GM11168 (cell line): ENCODE data around the gene FARP1.
"Not testable (repeated sequence)": the region's sequence is repeated elsewhere in the genome, so short reads cannot be mapped to it uniquely, and the experiment has no call there.

Source experiments
- in situ Hi-C: fragments of 300-500 bp; cut with MboI; formaldehyde crosslinking; loops from one replicate; pipeline ENCODE4 v1.12.0; 2022; ENCODE audit warnings: low sequenced_read_pairs; ENCODE audit not compliant: unreplicated experiment

FARP1 gene

DNA sequence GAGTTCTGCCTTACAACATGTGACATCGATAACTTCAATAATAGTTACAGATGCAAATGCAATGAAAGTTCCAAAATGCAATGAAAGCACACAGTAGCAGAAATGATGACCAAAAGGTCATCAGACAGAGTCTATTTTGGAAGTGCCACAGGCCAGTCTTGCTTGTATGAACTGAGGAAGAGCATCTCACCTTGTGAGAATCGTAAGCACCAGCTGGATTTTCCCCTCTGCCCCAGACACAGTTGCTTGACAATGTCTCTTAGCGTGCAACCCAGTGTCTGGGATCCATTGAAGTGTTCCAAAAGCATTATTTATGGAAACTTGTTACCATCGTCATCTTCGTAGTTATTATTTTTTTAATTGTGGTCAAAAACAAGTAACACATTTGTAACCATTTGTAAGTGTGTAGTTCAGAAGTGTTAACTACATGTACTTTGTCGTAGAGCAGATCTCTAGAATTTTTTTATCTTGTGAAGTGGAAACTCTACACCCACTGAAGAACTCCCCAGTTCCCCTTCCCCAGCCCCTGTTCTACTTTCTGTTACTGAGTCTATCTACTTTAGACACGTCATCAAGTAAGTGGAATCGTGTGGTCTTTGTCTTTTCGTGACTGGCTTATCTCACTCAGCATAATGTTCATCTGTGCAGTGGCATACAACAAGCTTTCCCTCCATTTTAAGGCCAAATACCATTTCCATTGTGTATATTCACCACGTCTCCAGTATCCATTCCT lies 204.2 kb downstream of the FARP1 start:
- in situ Hi-C loops: no loop called here

- in situ Hi-C loops: no loop called here
These were observed 204.9 kb downstream of the FARP1 start for GRCh38 chr13:98347756-98348155.

GRCh38 chr13:98348466-98349200 lies 205.7 kb downstream of the FARP1 start:
- in situ Hi-C loops: no loop called here

DNA sequence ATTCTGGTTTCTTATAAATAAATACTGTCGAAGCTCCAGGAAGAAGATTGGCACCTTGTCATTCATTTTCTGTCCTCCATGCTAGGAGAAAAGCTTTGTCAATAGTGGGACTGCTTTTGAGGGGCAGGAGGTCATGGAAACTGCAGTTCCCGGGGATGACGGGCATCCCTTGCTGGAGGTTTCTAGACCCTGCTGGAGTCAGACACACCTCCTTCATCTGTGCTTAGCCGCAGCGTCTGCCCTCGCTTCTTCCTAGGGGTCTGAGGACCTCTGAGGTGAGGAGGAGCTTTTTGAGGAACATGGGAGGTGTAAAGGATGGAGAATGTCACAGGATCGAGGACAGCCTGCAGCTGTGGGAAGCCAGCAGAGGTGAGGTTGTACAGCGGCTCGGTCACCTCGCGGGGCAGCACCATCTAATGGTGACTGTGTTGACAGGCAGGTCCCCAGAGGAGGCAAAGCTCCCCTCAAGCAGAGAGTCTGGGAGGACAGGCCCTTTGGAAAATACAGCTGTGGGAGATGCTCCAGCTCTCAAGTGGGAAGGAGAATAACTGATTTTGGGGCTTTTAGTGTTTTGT lies 206.9 kb downstream of the FARP1 start:
- in situ Hi-C loops: no loop called here

- in situ Hi-C loops: no loop called here
These were observed 207.9 kb downstream of the FARP1 start for GRCh38 chr13:98350746-98351330.

GRCh38 chr13:98351636-98352035 lies 208.7 kb downstream of the FARP1 start:
- in situ Hi-C loops: no loop called here

GRCh38 chr13:98352226-98352625 lies 209.3 kb downstream of the FARP1 start:
- in situ Hi-C loops: no loop called here

DNA sequence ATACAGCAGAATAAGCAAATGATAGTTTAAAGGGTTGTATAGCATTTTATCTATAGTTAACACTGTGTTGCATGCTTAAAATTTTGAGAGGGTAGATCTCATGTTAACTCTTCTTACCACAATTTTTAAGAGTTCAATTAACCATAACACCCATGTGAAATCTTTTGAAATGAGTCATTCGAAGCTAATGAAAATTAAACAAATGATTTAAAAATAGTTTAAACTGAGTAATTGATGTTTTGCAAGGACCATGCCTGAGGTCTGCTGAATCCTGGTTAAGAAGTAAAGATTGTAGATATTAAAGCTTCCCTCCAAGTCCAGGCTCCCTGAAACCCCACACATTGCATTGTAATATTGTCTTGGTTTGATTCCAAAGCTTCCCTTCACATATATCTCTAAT lies 210.9 kb downstream of the FARP1 start:
- in situ Hi-C loops: no loop called here

DNA sequence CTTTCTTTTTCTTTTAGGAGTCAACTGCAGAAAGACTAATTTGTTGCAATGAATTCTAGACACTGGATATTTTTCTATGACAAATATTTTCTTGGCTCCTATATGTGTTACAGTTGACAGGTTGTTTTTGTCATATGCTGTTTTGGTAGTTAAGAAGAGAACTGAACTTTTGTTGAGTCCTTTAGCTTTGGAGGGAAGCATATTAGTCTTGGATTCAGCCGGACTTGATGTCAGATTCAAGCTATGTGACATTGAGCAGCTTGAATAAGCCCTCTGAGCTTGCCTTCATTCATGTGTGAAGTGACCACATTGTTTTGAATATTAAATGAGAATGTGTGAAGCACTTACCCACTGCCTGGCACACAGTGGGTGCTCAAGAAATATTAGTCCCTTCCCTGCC lies 216.0 kb downstream of the FARP1 start:
- in situ Hi-C loops: no loop called here

GRCh38 chr13:98360545-98360944 lies 217.7 kb downstream of the FARP1 start:
- in situ Hi-C loops: no loop called here

DNA sequence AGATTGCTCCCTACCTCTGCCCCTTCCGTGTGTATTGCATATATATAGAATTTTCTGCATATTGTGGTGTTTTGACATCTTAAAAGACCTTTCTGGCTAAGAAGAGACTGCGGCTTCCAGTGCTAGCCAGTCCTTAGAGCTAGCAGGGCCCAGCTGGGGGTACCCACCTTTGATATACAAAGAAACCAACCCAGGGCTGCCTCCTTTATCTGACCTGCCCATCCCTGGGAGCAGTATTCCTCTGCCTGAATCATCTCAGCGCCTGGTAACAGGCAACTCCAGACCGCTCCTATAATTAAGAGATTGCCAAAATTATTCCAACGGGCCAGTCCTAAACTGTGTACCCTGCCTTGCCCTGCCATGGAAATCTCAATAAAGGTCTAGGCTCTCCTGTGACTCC lies 220.4 kb downstream of the FARP1 start:
- in situ Hi-C loops: no loop called here

GRCh38 chr13:98364179-98364578 lies 221.3 kb downstream of the FARP1 start:
- in situ Hi-C loops: no loop called here

GRCh38 chr13:98364647-98365046 lies 221.8 kb downstream of the FARP1 start:
- in situ Hi-C loops: no loop called here

DNA sequence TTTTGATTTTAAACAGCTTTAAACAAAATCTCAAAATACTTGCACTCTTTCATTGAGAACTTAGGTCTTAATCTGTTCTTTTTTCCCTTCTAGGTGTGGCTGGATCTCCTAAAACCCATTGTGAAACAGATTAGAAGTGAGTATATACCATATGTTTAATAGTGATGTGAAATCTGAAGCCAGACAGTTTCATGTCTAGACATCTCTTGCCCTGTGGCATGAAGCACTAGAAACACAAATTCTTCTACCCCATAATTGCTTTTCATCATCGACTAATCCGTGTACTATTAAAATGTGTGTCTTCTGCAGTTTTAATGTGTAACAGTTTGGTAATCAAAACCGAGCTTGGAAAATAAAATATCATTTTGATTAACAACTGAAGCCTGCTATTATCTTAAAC lies 222.4 kb downstream of the FARP1 start:
- in situ Hi-C loops: no loop called here

DNA sequence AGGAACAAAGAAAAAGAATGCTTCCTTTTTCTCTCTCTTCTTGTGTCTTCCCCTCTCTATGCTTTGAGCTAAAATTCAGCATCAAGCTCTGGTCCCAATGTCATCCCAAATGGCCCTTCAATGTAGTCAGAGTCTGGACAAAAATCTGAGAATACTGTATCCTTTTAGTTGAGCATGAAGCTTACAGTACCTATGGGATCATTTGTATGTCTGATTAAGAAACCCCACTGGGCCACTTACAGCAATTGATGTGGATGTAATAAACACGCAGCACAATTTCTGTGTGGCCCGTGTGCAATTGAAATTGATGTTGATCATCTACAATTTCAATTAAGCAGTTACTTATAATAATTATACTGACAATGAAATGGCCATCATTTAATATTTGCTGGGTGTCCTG lies 223.1 kb downstream of the FARP1 start:
- in situ Hi-C loops: no loop called here

DNA sequence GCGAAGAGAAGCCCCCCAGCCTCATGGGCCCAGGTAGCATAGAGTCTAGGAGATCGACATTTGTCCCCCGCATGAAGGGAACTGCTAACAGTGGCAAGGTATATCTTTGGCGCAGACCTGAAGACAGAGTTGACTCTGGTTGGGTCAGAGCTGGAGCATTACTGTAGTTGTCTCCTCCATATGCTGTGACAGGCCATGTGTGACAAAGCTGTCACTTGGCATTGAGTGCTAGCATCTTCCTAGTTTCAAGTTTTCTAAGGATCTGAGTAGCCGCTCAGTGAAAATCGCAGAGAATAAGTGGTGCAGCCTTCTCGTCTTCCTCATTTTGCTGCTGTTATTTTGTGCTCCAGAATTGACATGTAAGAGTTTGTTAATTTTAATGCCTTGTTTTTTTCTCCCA lies 223.5 kb downstream of the FARP1 start:
- in situ Hi-C loops: no loop called here

- in situ Hi-C loops: no loop called here
These were observed 224.1 kb downstream of the FARP1 start for GRCh38 chr13:98366959-98367358.

DNA sequence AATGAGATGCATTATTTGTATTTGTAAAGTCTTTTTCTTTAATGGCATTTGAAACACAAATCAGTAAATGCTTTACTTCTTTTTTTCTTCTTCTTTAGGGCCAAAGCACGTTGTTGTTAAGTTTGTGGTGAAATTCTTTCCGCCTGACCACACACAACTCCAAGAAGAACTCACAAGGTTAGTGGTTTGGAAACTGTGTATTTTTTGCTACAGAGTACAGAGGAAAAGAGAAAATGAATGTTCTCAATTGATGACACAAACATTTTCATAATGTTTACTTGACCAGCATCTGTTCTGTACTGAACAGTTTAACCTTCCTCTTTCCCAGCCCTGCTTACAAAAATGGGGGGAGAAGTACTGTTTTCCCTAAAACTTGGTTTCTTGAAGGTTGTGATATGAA lies 225.1 kb downstream of the FARP1 start:
- in situ Hi-C loops: no loop called here

DNA sequence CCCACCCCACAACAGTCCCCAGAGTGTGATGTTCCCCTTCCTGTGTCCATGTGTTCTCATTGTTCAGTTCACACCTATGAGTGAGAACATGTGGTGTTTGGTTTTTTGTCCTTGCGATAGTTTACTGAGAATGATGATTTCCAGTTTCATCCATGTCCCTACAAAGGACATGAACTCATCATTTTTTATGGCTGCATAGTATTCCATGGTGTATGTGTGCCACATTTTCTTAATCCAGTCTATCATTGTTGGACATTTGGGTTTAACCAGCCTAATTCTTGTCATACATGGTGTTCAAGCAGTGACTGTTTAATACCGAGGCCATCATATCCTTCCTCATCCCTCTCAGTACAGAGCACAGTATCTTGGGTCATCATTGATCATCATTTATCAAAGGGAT lies 226.6 kb downstream of the FARP1 start:
- in situ Hi-C loops: not testable (repeated sequence)

DNA sequence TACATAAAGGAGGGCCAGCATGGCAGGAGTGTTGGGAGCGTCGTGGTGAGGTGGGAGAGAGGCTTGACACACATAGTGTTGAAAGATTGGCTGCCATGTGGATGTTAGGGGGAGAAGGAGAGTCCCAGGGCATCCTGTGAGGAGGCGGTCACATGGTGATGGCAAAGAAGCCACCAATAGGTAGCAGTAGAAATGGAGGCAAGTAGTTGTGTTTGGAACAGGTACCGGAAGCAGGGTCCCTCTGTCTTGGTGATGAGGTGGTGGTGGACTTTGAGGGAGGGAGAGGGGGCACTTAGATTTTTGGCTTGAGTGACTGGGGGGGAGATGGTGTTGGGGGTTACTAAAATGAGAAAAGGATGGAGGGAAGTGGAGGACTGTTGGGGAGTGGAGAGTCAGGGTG lies 227.4 kb downstream of the FARP1 start:
- in situ Hi-C loops: no loop called here

GRCh38 chr13:98370806-98371515 lies 228.1 kb downstream of the FARP1 start:
- in situ Hi-C loops: no loop called here
